GM12875 (cell line): ENCODE results near the gene ZPR1.
"Not testable (repeated sequence)": the region's sequence is repeated elsewhere in the genome, so short reads cannot be mapped to it uniquely, and the experiment has no call there.

ENCODE experiments used
- H3K4me3 ChIP-seq: one replicate; pipeline ENCODE4 v1.5.1; 2011; ENCODE audit warnings: low read depth, low read length, control low read depth
- CTCF ChIP-seq: IDR thresholded peaks from 2 replicates; pipeline ENCODE4 v1.5.1; 2011; ENCODE audit warnings: low read depth, mild to moderate bottlenecking, control low read depth, inconsistent platforms, low read length, moderate library complexity, borderline replicate concordance; ENCODE audit not compliant: insufficient read depth

ZPR1 gene

GRCh38 chr11:116773203-116774097, 14.4 kb downstream of the ZPR1 start:
- no peak for TF ChIP-seq CTCF
- peak overlapping the region; percentile 81 for H3K4me3 ChIP-seq

GRCh38 chr11:116772443-116773202, 15.2 kb downstream of the ZPR1 start, which contains the start of gene BUD13:
TSS of gene BUD13 (minus strand) at chr11:116772987. CDS start at chr11:116772964, 23 bp downstream.
- H3K4me3 ChIP-seq, result peak within 1 kb of the TSS; percentile 81
- TF ChIP-seq CTCF, result no peak

- H3K4me3 ChIP-seq, result peak overlapping the region; percentile 81
- TF ChIP-seq CTCF, result no peak
Measured at GRCh38 chr11:116771935-116772334, 15.9 kb downstream of the ZPR1 start.

GRCh38 chr11:116762132-116762531, 25.7 kb downstream of the ZPR1 start:
- H3K4me3 ChIP-seq, result no peak overlapping the region
- no peak for TF ChIP-seq CTCF

DNA sequence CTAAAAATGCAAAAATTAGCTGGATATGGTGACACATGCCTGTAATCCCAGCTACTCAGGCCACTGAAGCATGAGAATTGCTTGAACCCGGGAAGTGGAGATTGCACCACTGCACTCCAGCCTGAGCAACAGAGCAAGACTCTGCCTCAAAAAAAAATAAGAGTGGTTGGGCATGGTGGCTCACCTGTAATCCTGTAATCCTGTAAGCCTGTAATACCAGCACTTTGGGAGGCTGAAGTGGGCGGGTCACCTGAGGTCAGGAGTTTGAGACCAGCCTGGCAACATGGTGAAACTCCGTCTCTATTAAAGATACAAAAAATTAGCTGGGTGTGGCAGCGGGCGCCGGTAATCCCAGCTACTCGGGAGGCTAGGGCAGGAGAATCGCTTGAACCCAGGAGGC, 31.8 kb downstream of the ZPR1 start:
- not testable (repeated sequence) for H3K4me3 ChIP-seq

GRCh38 chr11:116750070-116750718, 37.6 kb downstream of the ZPR1 start:
- no peak for TF ChIP-seq CTCF
- H3K4me3 ChIP-seq, result no peak overlapping the region

GRCh38 chr11:116742104-116742503, 45.7 kb downstream of the ZPR1 start:
- no peak for TF ChIP-seq CTCF

More at GRCh38 chr11:116742104-116742503, 45.7 kb downstream of the ZPR1 start:
- H3K4me3 ChIP-seq, result no peak overlapping the region
